Activated CD4-positive, alpha-beta T cell treated with anti-CD3 and anti-CD28 coated beads, Interleukin-2, amount 10 ng/mL, durations not matched to agents 24 days and 14 days (primary cell): Measurements from ENCODE around the gene KRT6A. TPM values are rescaled to one million over a fixed set of nuclear protein-coding genes. Genes with fewer than 3 reads are reported as not detected.
"Not testable (repeated sequence)": the region's sequence is repeated elsewhere in the genome, so short reads cannot be mapped to it uniquely, and the experiment has no call there.

Experiments used
- DNase-seq: peaks from one replicate; pipeline ENCODE4 v3.0.0; 2022
- H3K27ac Mint-ChIP-seq: one replicate; pipeline ENCODE4 v1.8.0; 2022; ENCODE audit warnings: mild to moderate bottlenecking, mixed read lengths
- H3K27me3 Mint-ChIP-seq: one replicate; pipeline ENCODE4 v1.8.0; 2022; ENCODE audit warnings: mixed read lengths
- H3K36me3 Mint-ChIP-seq: one replicate; pipeline ENCODE4 v1.8.0; 2022; ENCODE audit warnings: low read depth, mild to moderate bottlenecking, mixed read lengths
- H3K4me1 Mint-ChIP-seq: one replicate; pipeline ENCODE4 v1.8.0; 2021; ENCODE audit warnings: mixed read lengths
- H3K4me3 Mint-ChIP-seq: one replicate; pipeline ENCODE4 v1.8.0; 2022; ENCODE audit warnings: mild to moderate bottlenecking, moderate library complexity, mixed read lengths
- H3K9me3 Mint-ChIP-seq: one replicate; pipeline ENCODE4 v1.8.0; 2021; ENCODE audit warnings: mixed read lengths
- intact Hi-C: fragments of 100-400 bp; cut with micrococcal nuclease; formaldehyde crosslinking; loops from one replicate; pipeline ENCODE4 v1.15.1; 2023
- total RNA-seq: library from RNA; stranded (reverse); gene quantifications from 2 replicates; pipeline ENCODE4 v1.2.3, GENCODE V29; 2022

Gene KRT6A
- total RNA-seq, 1 donor from 2014 or later = not detected

GRCh38 chr12:52447196-52447595, 45.9 kb downstream of the KRT6A start:
- DNase-seq, intact Hi-C loops, H3K4me1 Mint-ChIP-seq, H3K27ac Mint-ChIP-seq, H3K36me3 Mint-ChIP-seq, H3K9me3 Mint-ChIP-seq, H3K4me3 Mint-ChIP-seq: not testable (repeated sequence)
- H3K27me3 Mint-ChIP-seq = peaks cover 20% of the 10 kb centered on the region

GRCh38 chr12:52446367-52447045, 46.6 kb downstream of the KRT6A start:
- Mint-ChIP-seq H3K4me3 (no peak overlapping the region), H3K4me1 (peaks cover 4% of the 10 kb centered on the region), H3K27ac (no peak overlapping the region), H3K27me3 (peaks cover 20% of the 10 kb centered on the region), H3K9me3 (no peaks in the 10 kb centered on the region), H3K36me3 (no peaks in the 10 kb centered on the region)
- intact Hi-C loops = no loop called here
- no peak for DNase-seq

- H3K27ac Mint-ChIP-seq = no peak overlapping the region
- no peak overlapping the region for H3K4me3 Mint-ChIP-seq
- H3K36me3 Mint-ChIP-seq = no peaks in the 10 kb centered on the region
- peaks cover 4% of the 10 kb centered on the region for H3K4me1 Mint-ChIP-seq
- H3K9me3 Mint-ChIP-seq = no peaks in the 10 kb centered on the region
- H3K27me3 Mint-ChIP-seq = peaks cover 22% of the 10 kb centered on the region
- no peak for DNase-seq
- intact Hi-C loops = no loop called here
Measured at GRCh38 chr12:52445876-52446275, 47.2 kb downstream of the KRT6A start.

- intact Hi-C loops = no loop called here
- peaks cover 22% of the 10 kb centered on the region for H3K27me3 Mint-ChIP-seq
- H3K36me3 Mint-ChIP-seq = no peaks in the 10 kb centered on the region
Measured at GRCh38 chr12:52444647-52445595, 48.1 kb downstream of the KRT6A start.

GRCh38 chr12:52443966-52444365, 49.1 kb downstream of the KRT6A start:
- intact Hi-C loops = no loop called here
- DNase-seq = no peak
- Mint-ChIP-seq H3K4me1 (peaks cover 4% of the 10 kb centered on the region), H3K4me3 (no peak overlapping the region), H3K9me3 (no peaks in the 10 kb centered on the region), H3K27me3 (peaks cover 20% of the 10 kb centered on the region), H3K36me3 (no peaks in the 10 kb centered on the region), H3K27ac (no peak overlapping the region)

More at GRCh38 chr12:52444647-52445595, 48.1 kb downstream of the KRT6A start:
- Mint-ChIP-seq H3K9me3 (no peaks in the 10 kb centered on the region), H3K27ac (no peak overlapping the region), H3K4me3 (no peak overlapping the region), H3K4me1 (peaks cover 4% of the 10 kb centered on the region)
- no peak for DNase-seq

GRCh38 chr12:52442600-52443061, 50.4 kb downstream of the KRT6A start:
- intact Hi-C loops = no loop called here
- peaks cover 4% of the 10 kb centered on the region for H3K4me1 Mint-ChIP-seq
- H3K27me3 Mint-ChIP-seq = peaks cover 20% of the 10 kb centered on the region
- no peaks in the 10 kb centered on the region for H3K36me3 Mint-ChIP-seq
- no peak for DNase-seq
- H3K4me3 Mint-ChIP-seq = no peak overlapping the region
- H3K27ac Mint-ChIP-seq = no peak overlapping the region
- H3K9me3 Mint-ChIP-seq = no peaks in the 10 kb centered on the region

- no peak for DNase-seq
- intact Hi-C loops = no loop called here
- Mint-ChIP-seq H3K27ac (no peak overlapping the region), H3K9me3 (no peaks in the 10 kb centered on the region), H3K4me1 (peaks cover 2% of the 10 kb centered on the region), H3K27me3 (peaks cover 23% of the 10 kb centered on the region), H3K4me3 (no peak overlapping the region), H3K36me3 (no peaks in the 10 kb centered on the region)
Measured at GRCh38 chr12:52441320-52441911, 51.6 kb downstream of the KRT6A start.

GRCh38 chr12:52440821-52441319, 52.2 kb downstream of the KRT6A start:
- peaks cover 18% of the 10 kb centered on the region for H3K27me3 Mint-ChIP-seq
- intact Hi-C loops = no loop called here

GRCh38 chr12:52439845-52440244, 53.2 kb downstream of the KRT6A start:
- no peak for DNase-seq
- Mint-ChIP-seq H3K27ac (no peak overlapping the region), H3K36me3 (no peaks in the 10 kb centered on the region), H3K9me3 (no peaks in the 10 kb centered on the region), H3K27me3 (peaks cover 14% of the 10 kb centered on the region), H3K4me1 (no peaks in the 10 kb centered on the region), H3K4me3 (no peak overlapping the region)
- intact Hi-C loops = no loop called here

More at GRCh38 chr12:52440821-52441319, 52.2 kb downstream of the KRT6A start:
- Mint-ChIP-seq H3K27ac (no peak overlapping the region), H3K36me3 (no peaks in the 10 kb centered on the region), H3K9me3 (no peaks in the 10 kb centered on the region), H3K4me3 (no peak overlapping the region), H3K4me1 (no peaks in the 10 kb centered on the region)
- no peak for DNase-seq

- no peaks in the 10 kb centered on the region for H3K9me3 Mint-ChIP-seq
- H3K27me3 Mint-ChIP-seq = peaks cover 14% of the 10 kb centered on the region
- no peak for DNase-seq
- H3K27ac Mint-ChIP-seq = no peak overlapping the region
- intact Hi-C loops = no loop called here
- H3K36me3 Mint-ChIP-seq = no peaks in the 10 kb centered on the region
- H3K4me3 Mint-ChIP-seq = no peak overlapping the region
- H3K4me1 Mint-ChIP-seq = no peaks in the 10 kb centered on the region
Measured at GRCh38 chr12:52439420-52439819, 53.6 kb downstream of the KRT6A start.

GRCh38 chr12:52438305-52439301, 54.5 kb downstream of the KRT6A start:
- H3K27me3 Mint-ChIP-seq = peaks cover 14% of the 10 kb centered on the region
- no peak for DNase-seq
- H3K36me3 Mint-ChIP-seq = no peaks in the 10 kb centered on the region
- no peaks in the 10 kb centered on the region for H3K4me1 Mint-ChIP-seq
- H3K4me3 Mint-ChIP-seq = no peak overlapping the region
- intact Hi-C loops = no loop called here
- H3K9me3 Mint-ChIP-seq = no peaks in the 10 kb centered on the region
- no peak overlapping the region for H3K27ac Mint-ChIP-seq

GRCh38 chr12:52437508-52437907, 55.5 kb downstream of the KRT6A start:
- Mint-ChIP-seq H3K9me3 (no peaks in the 10 kb centered on the region), H3K27me3 (peaks cover 11% of the 10 kb centered on the region), H3K4me3 (no peak overlapping the region), H3K36me3 (no peaks in the 10 kb centered on the region), H3K27ac (no peak overlapping the region), H3K4me1 (no peaks in the 10 kb centered on the region)
- intact Hi-C loops = no loop called here
- DNase-seq = no peak
